ENCODE measurements around the gene ATP5F1E.

- TF ChIP-seq CTCF (IDR thresholded peaks at IDR 0.05 in 2 of 3, conservative IDR thresholded peaks at IDR 0.05 in 1 of 3; ENCODE audit: insufficient read depth in 2 of 3, low read depth in 1 of 3, low read length in 3 of 3) (no peak), ATF7 (IDR thresholded peaks at IDR 0.05) (no peak), TAF1 (IDR thresholded peaks at IDR 0.05; ENCODE audit: control insufficient read depth, extremely low read depth, insufficient read depth, low read length, severe bottlenecking) (no peak), ATF6 (CRISPR knock-in tag; IDR thresholded peaks at IDR 0.05) (no peak), EP300 (IDR thresholded peaks at IDR 0.05; ENCODE audit: low read length) (no peak)
Observed at GRCh38 chr20:59033616-59034165, 1.6 kb upstream of the ATP5F1E start.
